Measurements from ENCODE around the gene DPH7.

Gene DPH7

DNA sequence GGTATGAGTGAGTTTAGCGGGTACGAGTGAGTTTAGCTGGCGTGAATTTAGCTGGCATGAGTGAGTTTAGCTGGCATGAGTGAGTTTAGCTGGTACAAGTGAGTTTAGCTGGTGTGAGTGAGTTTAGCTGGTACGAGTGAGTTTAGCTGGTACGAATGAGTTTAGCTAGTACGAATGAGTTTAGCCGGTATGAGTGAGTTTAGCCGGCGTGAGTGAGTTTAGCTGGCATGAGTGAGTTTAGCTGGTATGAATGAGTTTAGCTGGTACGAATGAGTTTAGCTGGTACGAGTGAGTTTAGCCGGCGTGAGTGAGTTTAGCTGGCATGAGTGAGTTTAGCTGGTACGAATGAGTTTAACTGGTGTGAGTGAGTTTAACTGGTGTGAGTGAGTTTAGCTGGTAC is 69.5 kb downstream of the DPH7 start:
- peaks cover 19% of the 10 kb centered on the region for H3K9me3 ChIP-seq (ENCODE audit: insufficient read depth, low read depth, low read length)
- no peak overlapping the region for H2AK5ac ChIP-seq (ENCODE audit: low read length)
- no peak overlapping the region for H4K91ac ChIP-seq (ENCODE audit: low read depth, low read length)
- H4K8ac ChIP-seq (ENCODE audit: low read depth, low read length): no peak overlapping the region
- no peaks in the 10 kb centered on the region for H3K4me1 ChIP-seq (ENCODE audit: control insufficient read depth in 1 of 2, insufficient read depth in 2 of 2, low read length in 2 of 2)
- H3K79me2 ChIP-seq (ENCODE audit: control insufficient read depth, insufficient read depth, low read length, poor library complexity): no peaks in the 10 kb centered on the region
- no peak overlapping the region for H3K4me3 ChIP-seq (ENCODE audit: low read depth, low read length)
- DNase-seq: no peak
- H3K18ac ChIP-seq (ENCODE audit: low read length): no peak overlapping the region
- no peak overlapping the region for H2BK5ac ChIP-seq (ENCODE audit: low read depth, low read length, poor library complexity)
- 100% methylated on average over 3 of the region's 14 CpGs for WGBS (ENCODE audit: extremely low coverage, insufficient coverage, insufficient read length)
- H3K23ac ChIP-seq (ENCODE audit: low read length): no peak overlapping the region
- no peaks in the 10 kb centered on the region for H3K79me1 ChIP-seq (ENCODE audit: low read length)
- H2AFZ ChIP-seq (ENCODE audit: insufficient read depth, low read length, poor library complexity): no peak overlapping the region
- no peak overlapping the region for H4K12ac ChIP-seq (ENCODE audit: low read depth, low read length)
- no peaks in the 10 kb centered on the region for H3K36me3 ChIP-seq (ENCODE audit: control insufficient read depth in 1 of 2, insufficient read depth in 2 of 2, low read length in 2 of 2)
- no peak overlapping the region for H3K14ac ChIP-seq (ENCODE audit: low read length)
- no peak overlapping the region for H3K9ac ChIP-seq (ENCODE audit: low read length)
- H3K27ac ChIP-seq (ENCODE audit: low read depth, low read length): no peak overlapping the region
- H2BK12ac ChIP-seq (ENCODE audit: low read length): no peak overlapping the region
- H3K27me3 ChIP-seq (ENCODE audit: insufficient read depth, low read length): no peaks in the 10 kb centered on the region
- H2BK120ac ChIP-seq (ENCODE audit: insufficient read depth, low read length, poor library complexity): no peak overlapping the region
- H3K4me2 ChIP-seq (ENCODE audit: low read length): no peak overlapping the region
- H3K4ac ChIP-seq (ENCODE audit: low read depth, low read length): no peak overlapping the region

DNA sequence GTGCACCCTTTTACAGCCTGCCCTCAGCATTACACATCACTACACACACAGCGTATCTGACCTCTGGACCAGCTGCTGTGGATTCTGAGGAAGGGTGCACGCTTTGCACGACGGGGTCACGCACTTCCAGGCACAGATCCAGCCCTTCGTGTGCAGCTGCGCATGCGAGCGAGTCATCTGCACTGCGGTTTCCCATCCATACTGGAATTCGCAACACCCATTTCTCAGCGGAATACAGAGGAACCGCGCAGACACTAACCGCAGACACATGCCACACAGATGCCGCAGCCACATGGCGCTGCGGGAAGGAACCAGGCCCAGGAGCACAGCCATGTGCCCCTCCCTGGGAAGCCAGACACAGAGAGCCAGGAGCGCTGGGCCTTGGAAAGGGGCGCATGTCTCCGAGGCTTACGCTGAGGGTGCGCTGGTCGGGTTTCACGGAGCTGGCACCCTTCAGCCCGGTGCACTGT is 72.0 kb downstream of the DPH7 start:
- no peaks in the 10 kb centered on the region for H3K4me1 ChIP-seq (ENCODE audit: control insufficient read depth in 1 of 2, insufficient read depth in 2 of 2, low read length in 2 of 2)
- peaks cover 16% of the 10 kb centered on the region for H3K9me3 ChIP-seq (ENCODE audit: insufficient read depth, low read depth, low read length)
- DNase-seq: no peak
- H3K27me3 ChIP-seq (ENCODE audit: insufficient read depth, low read length): no peaks in the 10 kb centered on the region
- no peak overlapping the region for H2BK120ac ChIP-seq (ENCODE audit: insufficient read depth, low read length, poor library complexity)
- no peak overlapping the region for H3K27ac ChIP-seq (ENCODE audit: low read depth, low read length)
- no peak overlapping the region for H2AFZ ChIP-seq (ENCODE audit: insufficient read depth, low read length, poor library complexity)
- H3K36me3 ChIP-seq (ENCODE audit: control insufficient read depth in 1 of 2, insufficient read depth in 2 of 2, low read length in 2 of 2): no peaks in the 10 kb centered on the region
- H3K14ac ChIP-seq (ENCODE audit: low read length): no peak overlapping the region
- H3K79me1 ChIP-seq (ENCODE audit: low read length): no peaks in the 10 kb centered on the region
- H2BK5ac ChIP-seq (ENCODE audit: low read depth, low read length, poor library complexity): no peak overlapping the region
- no peak overlapping the region for H3K4ac ChIP-seq (ENCODE audit: low read depth, low read length)
- no peak overlapping the region for H3K4me3 ChIP-seq (ENCODE audit: low read depth, low read length)
- no peaks in the 10 kb centered on the region for H3K79me2 ChIP-seq (ENCODE audit: control insufficient read depth, insufficient read depth, low read length, poor library complexity)
- H4K91ac ChIP-seq (ENCODE audit: low read depth, low read length): no peak overlapping the region
- no CpG with 5 or more reads among the region's 26 CpGs for WGBS (ENCODE audit: extremely low coverage, insufficient coverage, insufficient read length)
- no peak overlapping the region for H2BK12ac ChIP-seq (ENCODE audit: low read length)
- H3K9ac ChIP-seq (ENCODE audit: low read length): no peak overlapping the region
- no peak overlapping the region for H3K18ac ChIP-seq (ENCODE audit: low read length)
- no peak overlapping the region for H3K23ac ChIP-seq (ENCODE audit: low read length)
- H3K4me2 ChIP-seq (ENCODE audit: low read length): no peak overlapping the region
- no peak overlapping the region for H2AK5ac ChIP-seq (ENCODE audit: low read length)
- H4K12ac ChIP-seq (ENCODE audit: low read depth, low read length): no peak overlapping the region
- no peak overlapping the region for H4K8ac ChIP-seq (ENCODE audit: low read depth, low read length)

DNA sequence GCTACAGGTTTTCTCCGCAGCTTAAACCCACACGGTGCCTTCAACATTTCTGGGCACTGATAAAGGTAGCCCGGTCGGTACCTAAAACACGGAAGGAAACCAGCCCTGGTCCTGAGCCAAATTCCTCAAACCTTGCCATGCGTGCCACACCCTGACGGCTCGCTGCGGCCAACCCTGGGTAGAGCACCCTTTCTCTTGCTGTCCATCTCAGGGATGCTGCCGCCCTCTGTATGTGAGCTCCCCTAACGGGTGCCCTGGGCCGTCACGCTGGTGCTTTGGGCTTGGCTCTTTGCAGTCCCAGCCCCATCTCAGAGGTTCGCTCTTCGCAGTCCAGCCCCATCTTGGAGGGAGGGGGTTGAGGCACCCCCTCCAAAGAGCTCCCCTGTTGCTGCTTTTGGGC is 72.5 kb downstream of the DPH7 start:
- no peak for DNase-seq
- Histone ChIP-seq H2AFZ (ENCODE audit: insufficient read depth, low read length, poor library complexity) (no peak overlapping the region), H2AK5ac (ENCODE audit: low read length) (no peak overlapping the region), H3K4me1 (ENCODE audit: control insufficient read depth in 1 of 2, insufficient read depth in 2 of 2, low read length in 2 of 2) (no peaks in the 10 kb centered on the region), H3K79me1 (ENCODE audit: low read length) (no peaks in the 10 kb centered on the region), H3K14ac (ENCODE audit: low read length) (no peak overlapping the region), H3K23ac (ENCODE audit: low read length) (no peak overlapping the region), H3K27ac (ENCODE audit: low read depth, low read length) (no peak overlapping the region), H3K79me2 (ENCODE audit: control insufficient read depth, insufficient read depth, low read length, poor library complexity) (no peaks in the 10 kb centered on the region), H3K18ac (ENCODE audit: low read length) (no peak overlapping the region), H3K4me2 (ENCODE audit: low read length) (no peak overlapping the region), H3K9ac (ENCODE audit: low read length) (no peak overlapping the region), H4K12ac (ENCODE audit: low read depth, low read length) (no peak overlapping the region), H2BK5ac (ENCODE audit: low read depth, low read length, poor library complexity) (no peak overlapping the region), H3K27me3 (ENCODE audit: insufficient read depth, low read length) (no peaks in the 10 kb centered on the region), H3K4me3 (ENCODE audit: low read depth, low read length) (no peak overlapping the region), H2BK12ac (ENCODE audit: low read length) (no peak overlapping the region), H4K8ac (ENCODE audit: low read depth, low read length) (no peak overlapping the region), H2BK120ac (ENCODE audit: insufficient read depth, low read length, poor library complexity) (no peak overlapping the region), H4K91ac (ENCODE audit: low read depth, low read length) (no peak overlapping the region), H3K9me3 (ENCODE audit: insufficient read depth, low read depth, low read length) (peaks cover 15% of the 10 kb centered on the region), H3K36me3 (ENCODE audit: control insufficient read depth in 1 of 2, insufficient read depth in 2 of 2, low read length in 2 of 2) (no peaks in the 10 kb centered on the region), H3K4ac (ENCODE audit: low read depth, low read length) (no peak overlapping the region)
- WGBS (ENCODE audit: extremely low coverage, insufficient coverage, insufficient read length): no CpG with 5 or more reads among the region's 15 CpGs

DNA sequence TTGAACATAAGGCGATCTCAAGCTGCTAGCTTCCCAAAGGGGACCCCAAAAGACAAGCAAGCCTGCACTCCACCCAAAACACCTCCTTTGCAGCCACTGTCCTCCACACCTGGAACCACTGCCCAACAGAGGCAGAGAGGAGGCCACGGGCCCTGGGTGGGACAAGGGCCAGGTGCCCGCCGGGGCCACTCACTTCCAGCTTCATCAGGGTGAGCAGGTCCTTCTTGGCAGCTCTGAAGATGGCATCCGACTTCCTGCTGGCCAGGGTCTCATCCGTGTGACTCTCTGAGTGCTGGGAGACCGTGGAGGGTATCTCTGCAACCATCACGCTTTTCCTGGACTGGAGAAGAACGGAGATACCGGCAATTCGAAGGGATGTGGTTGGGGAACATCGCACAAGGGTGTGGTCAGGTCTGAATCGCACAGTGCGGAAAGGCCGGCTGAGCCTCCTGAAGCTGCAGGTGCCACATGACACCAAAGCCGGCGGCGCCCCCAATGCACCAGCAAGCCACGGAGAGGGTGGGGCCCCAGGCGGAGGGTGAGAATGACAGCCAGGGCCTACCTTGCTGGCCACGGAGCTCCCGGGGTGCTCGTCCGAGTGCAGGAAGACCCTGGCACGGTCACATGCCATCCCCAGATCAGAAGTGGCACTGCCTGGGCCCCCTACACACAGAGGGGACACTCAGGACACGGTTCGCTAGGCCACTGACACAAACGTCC is 73.1 kb downstream of the DPH7 start:
- Histone ChIP-seq H3K27ac (ENCODE audit: low read depth, low read length) (no peak overlapping the region), H2BK12ac (ENCODE audit: low read length) (no peak overlapping the region), H3K4me1 (ENCODE audit: control insufficient read depth in 1 of 2, insufficient read depth in 2 of 2, low read length in 2 of 2) (no peaks in the 10 kb centered on the region), H4K8ac (ENCODE audit: low read depth, low read length) (no peak overlapping the region), H3K9ac (ENCODE audit: low read length) (no peak overlapping the region), H3K14ac (ENCODE audit: low read length) (no peak overlapping the region), H2AK5ac (ENCODE audit: low read length) (no peak overlapping the region), H3K23ac (ENCODE audit: low read length) (no peak overlapping the region), H3K79me1 (ENCODE audit: low read length) (no peaks in the 10 kb centered on the region), H2AFZ (ENCODE audit: insufficient read depth, low read length, poor library complexity) (no peak overlapping the region), H3K79me2 (ENCODE audit: control insufficient read depth, insufficient read depth, low read length, poor library complexity) (no peaks in the 10 kb centered on the region), H3K27me3 (ENCODE audit: insufficient read depth, low read length) (no peaks in the 10 kb centered on the region), H3K18ac (ENCODE audit: low read length) (no peak overlapping the region), H2BK5ac (ENCODE audit: low read depth, low read length, poor library complexity) (no peak overlapping the region), H3K36me3 (ENCODE audit: control insufficient read depth in 1 of 2, insufficient read depth in 2 of 2, low read length in 2 of 2) (no peaks in the 10 kb centered on the region), H3K4ac (ENCODE audit: low read depth, low read length) (no peak overlapping the region), H3K9me3 (ENCODE audit: insufficient read depth, low read depth, low read length) (peaks cover 13% of the 10 kb centered on the region), H4K91ac (ENCODE audit: low read depth, low read length) (no peak overlapping the region), H4K12ac (ENCODE audit: low read depth, low read length) (no peak overlapping the region), H2BK120ac (ENCODE audit: insufficient read depth, low read length, poor library complexity) (no peak overlapping the region), H3K4me2 (ENCODE audit: low read length) (no peak overlapping the region), H3K4me3 (ENCODE audit: low read depth, low read length) (no peak overlapping the region)
- no peak for DNase-seq
- WGBS (ENCODE audit: extremely low coverage, insufficient coverage, insufficient read length): no CpG with 5 or more reads among the region's 28 CpGs
